ENCODE measurements around the gene DCANP1. TPM values are rescaled to one million over a fixed set of nuclear protein-coding genes. Genes with fewer than 3 reads are reported as not detected.

DCANP1 gene
- total and polyA plus RNA-seq, 9 donors: 0.08 TPM; not detected in 8

DNA sequence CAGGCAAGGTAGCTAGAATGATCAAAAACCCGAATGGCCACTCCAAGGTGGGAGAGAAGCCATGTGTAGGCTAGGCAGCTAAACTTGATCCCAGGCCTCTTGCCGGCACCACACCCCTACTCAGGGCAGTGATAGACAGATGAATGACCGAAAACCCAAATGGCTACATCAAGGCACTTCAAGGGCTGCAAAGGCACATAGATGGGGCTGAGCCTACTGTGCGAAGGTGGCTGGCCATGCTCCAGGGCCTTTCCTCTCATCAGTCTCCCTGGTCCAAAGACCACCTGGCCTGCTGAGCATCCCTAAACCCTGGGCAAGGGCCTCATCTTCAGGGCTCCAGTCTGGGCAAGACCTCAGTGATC is 8.7 kb upstream of the DCANP1 start:
- WGBS, 3 donors: 94 to 99% (median 95%) methylated on average over 4 of the region's 4 CpGs
- intact Hi-C loops (cut with DNase I): no loop called here
- no peak for TF ChIP-seq POLR2A (IDR thresholded peaks at IDR 0.05)
- no peak for TF ChIP-seq EP300 (IDR thresholded peaks at IDR 0.05)
- TF ChIP-seq, protein P1, sequence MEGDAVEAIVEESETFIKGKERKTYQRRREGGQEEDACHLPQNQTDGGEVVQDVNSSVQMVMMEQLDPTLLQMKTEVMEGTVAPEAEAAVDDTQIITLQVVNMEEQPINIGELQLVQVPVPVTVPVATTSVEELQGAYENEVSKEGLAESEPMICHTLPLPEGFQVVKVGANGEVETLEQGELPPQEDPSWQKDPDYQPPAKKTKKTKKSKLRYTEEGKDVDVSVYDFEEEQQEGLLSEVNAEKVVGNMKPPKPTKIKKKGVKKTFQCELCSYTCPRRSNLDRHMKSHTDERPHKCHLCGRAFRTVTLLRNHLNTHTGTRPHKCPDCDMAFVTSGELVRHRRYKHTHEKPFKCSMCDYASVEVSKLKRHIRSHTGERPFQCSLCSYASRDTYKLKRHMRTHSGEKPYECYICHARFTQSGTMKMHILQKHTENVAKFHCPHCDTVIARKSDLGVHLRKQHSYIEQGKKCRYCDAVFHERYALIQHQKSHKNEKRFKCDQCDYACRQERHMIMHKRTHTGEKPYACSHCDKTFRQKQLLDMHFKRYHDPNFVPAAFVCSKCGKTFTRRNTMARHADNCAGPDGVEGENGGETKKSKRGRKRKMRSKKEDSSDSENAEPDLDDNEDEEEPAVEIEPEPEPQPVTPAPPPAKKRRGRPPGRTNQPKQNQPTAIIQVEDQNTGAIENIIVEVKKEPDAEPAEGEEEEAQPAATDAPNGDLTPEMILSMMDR (IDR thresholded peaks at IDR 0.05): no peak
- H3K4me3 ChIP-seq: no peak overlapping the region
- no peaks in the 10 kb centered on the region for H3K36me3 ChIP-seq
- no peaks in the 10 kb centered on the region for H3K9me3 ChIP-seq
- peaks cover 3% of the 10 kb centered on the region for H3K4me1 ChIP-seq (ENCODE audit: insufficient read depth)
- no peak overlapping the region for H3K27ac ChIP-seq
- no peaks in the 10 kb centered on the region for H3K27me3 ChIP-seq
- no peak for DNase-seq

DNA sequence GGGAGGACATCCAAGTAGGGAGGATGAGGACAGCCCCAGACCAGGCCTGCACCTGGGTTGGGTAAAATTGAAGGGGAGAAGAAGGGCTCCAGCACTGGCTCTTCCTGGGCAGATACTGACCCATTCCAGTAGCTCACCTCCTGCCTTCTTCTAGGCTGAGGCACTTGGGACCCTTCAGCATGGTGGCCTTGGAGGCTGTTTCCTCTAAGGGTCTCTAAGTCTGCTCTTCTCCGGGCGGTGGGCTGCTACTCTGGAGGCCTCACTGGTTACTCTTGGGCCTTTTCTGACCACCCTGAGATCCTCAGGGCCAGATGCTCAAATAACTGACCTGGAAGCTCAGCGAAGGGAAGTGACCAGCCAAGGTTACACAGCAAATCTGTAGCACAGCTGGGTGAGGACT is 7.8 kb upstream of the DCANP1 start:
- Histone ChIP-seq H3K36me3 (no peaks in the 10 kb centered on the region), H3K27me3 (no peaks in the 10 kb centered on the region), H3K4me3 (no peak overlapping the region), H3K4me1 (ENCODE audit: insufficient read depth) (peaks cover 3% of the 10 kb centered on the region), H3K9me3 (no peaks in the 10 kb centered on the region), H3K27ac (no peak overlapping the region)
- DNase-seq: no peak
- WGBS, 3 donors: 96 to 100% (median 100%) methylated on average over 3 of the region's 3 CpGs
- intact Hi-C loops (cut with DNase I): no loop called here
- TF ChIP-seq EP300 (IDR thresholded peaks at IDR 0.05) (no peak), POLR2A (IDR thresholded peaks at IDR 0.05) (no peak)
- TF ChIP-seq, protein P1 (IDR thresholded peaks at IDR 0.05): no peak

GRCh38 chr5:135453613-135454012 is 6.5 kb upstream of the DCANP1 start:
- H3K27me3 ChIP-seq: no peaks in the 10 kb centered on the region
- 77 to 82% (median 78%) methylated on average over 4 of the region's 4 CpGs for WGBS, 3 donors
- H3K27ac ChIP-seq: no peak overlapping the region
- H3K9me3 ChIP-seq: no peaks in the 10 kb centered on the region
- intact Hi-C loops (cut with DNase I): no loop called here
- H3K36me3 ChIP-seq: no peaks in the 10 kb centered on the region
- H3K4me1 ChIP-seq (ENCODE audit: insufficient read depth): no peaks in the 10 kb centered on the region
- TF ChIP-seq POLR2A (IDR thresholded peaks at IDR 0.05) (no peak), EP300 (IDR thresholded peaks at IDR 0.05) (no peak)
- TF ChIP-seq, protein P1 (IDR thresholded peaks at IDR 0.05): no peak
- no peak overlapping the region for H3K4me3 ChIP-seq
- no peak for DNase-seq

DNA sequence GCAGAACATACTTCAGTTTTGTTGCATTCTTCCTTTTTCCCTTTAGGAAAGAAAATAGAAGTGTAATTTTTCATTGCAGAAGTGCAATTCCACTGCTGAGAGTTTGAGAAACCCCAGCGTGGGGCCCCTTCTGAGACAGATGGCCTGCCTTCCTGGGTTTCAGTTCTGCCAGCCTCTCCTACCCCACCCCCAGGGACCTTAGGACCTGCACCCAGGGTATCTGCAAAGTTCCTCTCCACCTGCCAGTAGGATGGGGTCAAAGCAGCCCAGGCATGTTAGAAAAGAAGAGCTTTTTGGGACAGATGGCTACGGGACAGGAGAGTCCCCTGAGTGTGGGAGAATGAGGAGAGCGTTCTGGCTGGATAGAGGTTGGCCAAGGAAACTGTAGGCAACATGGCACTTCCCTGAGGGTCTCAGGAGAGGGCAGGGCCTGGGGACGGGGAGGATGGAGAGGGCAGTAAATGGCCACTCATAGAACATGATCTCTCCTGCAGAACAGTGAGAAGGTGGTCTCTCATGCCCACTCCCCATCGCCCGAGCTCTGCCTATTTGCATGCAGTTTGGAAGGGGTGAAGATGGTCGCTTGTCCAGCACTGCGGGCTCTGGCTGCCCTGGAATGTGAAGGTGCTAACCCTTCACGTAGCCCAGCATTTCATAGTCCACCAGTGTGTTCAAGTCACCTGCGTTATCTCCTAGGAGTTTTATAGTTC is 5.3 kb upstream of the DCANP1 start, which contains the start of gene TIFAB:
Gene TIFAB (minus strand): TSS at position 31 of the 710 bp plus-strand sequence. CDS start 2,412 bp downstream, outside the sequence.
- TF ChIP-seq, protein P1 (IDR thresholded peaks at IDR 0.05): no peak
- TF ChIP-seq POLR2A (IDR thresholded peaks at IDR 0.05): no peak
- no peak for TF ChIP-seq EP300 (IDR thresholded peaks at IDR 0.05)
- WGBS, 3 donors: 75 to 83% (median 82%) methylated on average over 10 of the region's 10 CpGs
- DNase-seq: no peak

More for the DNA sequence above, 5.3 kb upstream of the DCANP1 start, which contains the start of gene TIFAB:
- Histone ChIP-seq H3K9me3 (no peaks in the 10 kb centered on the region), H3K27ac (no peak within 1 kb of the TSS), H3K4me3 (no peak within 1 kb of the TSS), H3K27me3 (no peaks in the 10 kb centered on the region), H3K4me1 (ENCODE audit: insufficient read depth) (no peaks in the 10 kb centered on the region), H3K36me3 (no peaks in the 10 kb centered on the region)
- intact Hi-C loops (cut with DNase I): no loop called here

Measured in ovary (tissue), 9 donors.